Trophoblast cell (in vitro differentiated cells and primary cell): ENCODE measurements around the gene COLEC11.

Experiments used
- DNase-seq, 2 donors: peaks; one replicate each; pipeline ENCODE4 v3.0.0-alpha.2; 2016
- H2AFZ ChIP-seq: 2 replicates; pipeline ENCODE4 v1.6.1; 2013; ENCODE audit warnings: low read length, moderate library complexity, mild to moderate bottlenecking; ENCODE audit not compliant: insufficient read depth, poor library complexity
- H2AK5ac ChIP-seq: 2 replicates; pipeline ENCODE4 v1.6.1; 2013; ENCODE audit warnings: mild to moderate bottlenecking, low read length
- H2BK120ac ChIP-seq: 2 replicates; pipeline ENCODE4 v1.6.1; 2013; ENCODE audit warnings: low read length, mild to moderate bottlenecking, moderate library complexity; ENCODE audit not compliant: insufficient read depth, poor library complexity
- H2BK12ac ChIP-seq: 2 replicates; pipeline ENCODE4 v1.6.1; 2013; ENCODE audit warnings: mild to moderate bottlenecking, low read length, moderate library complexity
- H2BK5ac ChIP-seq: 2 replicates; pipeline ENCODE4 v1.6.1; 2013; ENCODE audit warnings: low read length, low read depth, moderate library complexity, mild to moderate bottlenecking; ENCODE audit not compliant: poor library complexity
- H3K14ac ChIP-seq: 2 replicates; pipeline ENCODE4 v1.6.1; 2013; ENCODE audit warnings: mild to moderate bottlenecking, low read length
- H3K18ac ChIP-seq: 2 replicates; pipeline ENCODE4 v1.6.1; 2013; ENCODE audit warnings: mild to moderate bottlenecking, low read length
- H3K23ac ChIP-seq: 2 replicates; pipeline ENCODE4 v1.6.1; 2013; ENCODE audit warnings: low read length
- H3K27ac ChIP-seq: 2 replicates; pipeline ENCODE4 v1.5.1; 2013; ENCODE audit warnings: low read depth, mild to moderate bottlenecking, inconsistent platforms, low read length, moderate library complexity
- H3K27me3 ChIP-seq: 2 replicates; pipeline ENCODE4 v1.6.1; 2013; ENCODE audit warnings: inconsistent platforms, mild to moderate bottlenecking, low read length, moderate library complexity; ENCODE audit not compliant: insufficient read depth
- H3K36me3 ChIP-seq, 2 experiments: 1 replicate in 1 of 2; 2 replicates in 1 of 2; pipeline ENCODE4 v1.6.1; 2013; ENCODE audit warnings: low read length in 2 of 2, mild to moderate bottlenecking in 2 of 2, moderate library complexity in 1 of 2; ENCODE audit not compliant: insufficient read depth in 2 of 2, control insufficient read depth in 1 of 2
- H3K4ac ChIP-seq: 2 replicates; pipeline ENCODE4 v1.6.1; 2013; ENCODE audit warnings: low read depth, mild to moderate bottlenecking, low read length, moderate library complexity
- H3K4me1 ChIP-seq, 2 experiments: 1 replicate in 1 of 2; 2 replicates in 1 of 2; pipeline ENCODE4 v1.6.1; 2013; ENCODE audit warnings: low read length in 2 of 2, mild to moderate bottlenecking in 2 of 2, moderate library complexity in 1 of 2; ENCODE audit not compliant: insufficient read depth in 2 of 2, control insufficient read depth in 1 of 2
- H3K4me2 ChIP-seq: 2 replicates; pipeline ENCODE4 v1.6.1; 2013; ENCODE audit warnings: inconsistent platforms, mild to moderate bottlenecking, low read length, moderate library complexity
- H3K4me3 ChIP-seq: 2 replicates; pipeline ENCODE4 v1.5.1; 2013; ENCODE audit warnings: mild to moderate bottlenecking, low read depth, low read length, inconsistent platforms
- H3K79me1 ChIP-seq: one replicate; pipeline ENCODE4 v1.6.1; 2013; ENCODE audit warnings: low read length
- H3K79me2 ChIP-seq: 2 replicates; pipeline ENCODE4 v1.6.1; 2013; ENCODE audit warnings: low read length, mild to moderate bottlenecking; ENCODE audit not compliant: control insufficient read depth, insufficient read depth, poor library complexity
- H3K9ac ChIP-seq: 2 replicates; pipeline ENCODE4 v1.6.1; 2013; ENCODE audit warnings: mild to moderate bottlenecking, low read length
- H3K9me3 ChIP-seq: 2 replicates; pipeline ENCODE4 v1.6.1; 2013; ENCODE audit warnings: low read depth, mild to moderate bottlenecking, control low read depth, inconsistent platforms, low read length; ENCODE audit not compliant: insufficient read depth
- H4K12ac ChIP-seq: 2 replicates; pipeline ENCODE4 v1.6.1; 2013; ENCODE audit warnings: low read depth, mild to moderate bottlenecking, low read length, moderate library complexity
- H4K8ac ChIP-seq: 2 replicates; pipeline ENCODE4 v1.6.1; 2013; ENCODE audit warnings: low read depth, mild to moderate bottlenecking, low read length, moderate library complexity
- H4K91ac ChIP-seq: one replicate; pipeline ENCODE4 v1.6.1; 2013; ENCODE audit warnings: low read depth, mild to moderate bottlenecking, low read length, moderate library complexity
- WGBS: extraction: QIAGEN DNeasy Blood & Tissue Kit; methylation state at CpG from one replicate; pipeline ENCODE4 v1.1.7; 2013; ENCODE audit warnings: missing lambda C conversion rate; ENCODE audit not compliant: insufficient read length, insufficient coverage; ENCODE audit errors: extremely low coverage; 5-methylcytosine and 5-hydroxymethylcytosine counted together

The COLEC11 gene

DNA sequence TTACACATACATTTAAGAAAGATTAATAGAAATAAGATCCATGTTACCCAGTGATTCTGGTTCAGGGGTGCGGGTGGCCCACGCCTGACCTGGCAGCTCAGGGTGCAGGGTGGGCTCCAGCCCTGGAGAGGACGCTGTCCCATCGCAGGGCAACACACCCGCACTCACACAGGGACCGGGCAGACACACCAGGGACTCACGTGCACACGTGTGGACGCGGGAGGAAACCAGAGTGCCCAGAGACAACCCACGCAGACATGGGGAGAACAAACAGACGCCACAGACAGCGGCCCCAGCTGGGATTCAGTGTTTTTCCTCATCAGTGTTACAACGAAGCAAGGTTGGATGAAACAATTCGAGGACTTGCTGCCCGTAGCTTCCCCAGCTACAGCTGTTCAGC lies 54.7 kb downstream of the COLEC11 start:
- peak overlapping the region; percentile 23 for H3K4me3 ChIP-seq
- H3K18ac ChIP-seq = no peak overlapping the region
- no peak overlapping the region for H3K4me2 ChIP-seq
- no peaks in the 10 kb centered on the region for H3K36me3 ChIP-seq
- no peak overlapping the region for H4K8ac ChIP-seq
- WGBS = no CpG with 5 or more reads among the region's 16 CpGs
- H4K12ac ChIP-seq = no peak overlapping the region
- H3K4ac ChIP-seq = no peak overlapping the region
- no peak for DNase-seq
- H3K4me1 ChIP-seq = no peaks in the 10 kb centered on the region
- H3K27me3 ChIP-seq = peaks cover 2% of the 10 kb centered on the region
- H3K79me1 ChIP-seq = no peaks in the 10 kb centered on the region
- H3K27ac ChIP-seq = no peak overlapping the region
- H2AFZ ChIP-seq = no peak overlapping the region
- no peak overlapping the region for H2BK12ac ChIP-seq
- H3K23ac ChIP-seq = no peak overlapping the region
- H4K91ac ChIP-seq = no peak overlapping the region
- H2BK5ac ChIP-seq = no peak overlapping the region
- H2AK5ac ChIP-seq = no peak overlapping the region
- H3K14ac ChIP-seq = no peak overlapping the region
- no peak overlapping the region for H2BK120ac ChIP-seq
- no peak overlapping the region for H3K9ac ChIP-seq
- no peaks in the 10 kb centered on the region for H3K79me2 ChIP-seq
- peaks cover 1% of the 10 kb centered on the region for H3K9me3 ChIP-seq

DNA sequence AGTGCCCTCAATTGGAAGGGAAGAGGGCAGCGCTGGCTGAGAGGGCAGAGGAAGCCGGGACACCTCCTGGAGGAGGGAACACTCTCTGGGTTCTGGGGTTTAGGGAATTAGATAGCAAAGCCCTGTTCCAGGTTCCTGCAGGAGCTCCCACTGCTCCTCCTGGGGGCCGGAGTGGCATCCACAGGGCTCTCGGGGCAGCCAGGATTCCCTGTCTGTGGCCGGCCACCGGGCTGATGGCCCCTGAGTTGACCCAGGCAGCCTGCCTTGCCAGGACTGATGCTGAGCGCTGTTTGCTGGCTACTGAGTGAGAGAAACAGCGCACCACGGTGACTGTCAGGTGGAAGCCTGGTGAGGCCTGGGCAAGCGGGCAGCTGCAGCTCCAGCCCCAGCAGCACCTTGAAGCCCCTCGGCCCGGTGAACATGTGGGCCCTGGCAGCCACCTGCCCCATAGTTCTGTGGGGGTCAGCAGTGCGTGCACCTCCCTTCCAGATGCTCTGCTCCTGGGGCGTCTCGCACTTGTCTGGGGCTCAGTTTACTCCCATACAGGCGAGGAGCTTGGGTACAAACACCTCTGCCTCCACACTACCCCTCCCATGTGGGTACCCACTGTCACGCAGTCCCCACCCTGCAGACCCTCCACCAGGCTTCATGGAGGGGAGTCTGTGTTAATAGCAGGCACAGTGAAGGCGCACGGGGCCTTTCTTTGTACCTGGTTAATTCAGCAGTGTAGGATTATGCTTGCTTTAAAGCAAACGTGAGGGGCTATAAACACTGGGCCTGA lies 55.4 kb downstream of the COLEC11 start:
- no peak overlapping the region for H2BK5ac ChIP-seq
- no peaks in the 10 kb centered on the region for H3K79me2 ChIP-seq
- H3K27ac ChIP-seq = no peak overlapping the region
- H3K79me1 ChIP-seq = no peaks in the 10 kb centered on the region
- WGBS = no CpG with 5 or more reads among the region's 20 CpGs
- no peak overlapping the region for H3K23ac ChIP-seq
- no peak overlapping the region for H2BK12ac ChIP-seq
- no peak overlapping the region for H3K4ac ChIP-seq
- H3K14ac ChIP-seq = no peak overlapping the region
- no peak overlapping the region for H4K8ac ChIP-seq
- no peak overlapping the region for H2AK5ac ChIP-seq
- no peak overlapping the region for H2AFZ ChIP-seq
- no peak for DNase-seq
- no peak overlapping the region for H3K18ac ChIP-seq
- H3K4me3 ChIP-seq = no peak overlapping the region
- no peak overlapping the region for H3K4me2 ChIP-seq
- H3K27me3 ChIP-seq = peaks cover 2% of the 10 kb centered on the region
- H4K12ac ChIP-seq = no peak overlapping the region
- H4K91ac ChIP-seq = no peak overlapping the region
- H3K9ac ChIP-seq = no peak overlapping the region
- no peaks in the 10 kb centered on the region for H3K4me1 ChIP-seq
- no peak overlapping the region for H2BK120ac ChIP-seq
- peaks cover 4% of the 10 kb centered on the region for H3K9me3 ChIP-seq
- no peaks in the 10 kb centered on the region for H3K36me3 ChIP-seq

DNA sequence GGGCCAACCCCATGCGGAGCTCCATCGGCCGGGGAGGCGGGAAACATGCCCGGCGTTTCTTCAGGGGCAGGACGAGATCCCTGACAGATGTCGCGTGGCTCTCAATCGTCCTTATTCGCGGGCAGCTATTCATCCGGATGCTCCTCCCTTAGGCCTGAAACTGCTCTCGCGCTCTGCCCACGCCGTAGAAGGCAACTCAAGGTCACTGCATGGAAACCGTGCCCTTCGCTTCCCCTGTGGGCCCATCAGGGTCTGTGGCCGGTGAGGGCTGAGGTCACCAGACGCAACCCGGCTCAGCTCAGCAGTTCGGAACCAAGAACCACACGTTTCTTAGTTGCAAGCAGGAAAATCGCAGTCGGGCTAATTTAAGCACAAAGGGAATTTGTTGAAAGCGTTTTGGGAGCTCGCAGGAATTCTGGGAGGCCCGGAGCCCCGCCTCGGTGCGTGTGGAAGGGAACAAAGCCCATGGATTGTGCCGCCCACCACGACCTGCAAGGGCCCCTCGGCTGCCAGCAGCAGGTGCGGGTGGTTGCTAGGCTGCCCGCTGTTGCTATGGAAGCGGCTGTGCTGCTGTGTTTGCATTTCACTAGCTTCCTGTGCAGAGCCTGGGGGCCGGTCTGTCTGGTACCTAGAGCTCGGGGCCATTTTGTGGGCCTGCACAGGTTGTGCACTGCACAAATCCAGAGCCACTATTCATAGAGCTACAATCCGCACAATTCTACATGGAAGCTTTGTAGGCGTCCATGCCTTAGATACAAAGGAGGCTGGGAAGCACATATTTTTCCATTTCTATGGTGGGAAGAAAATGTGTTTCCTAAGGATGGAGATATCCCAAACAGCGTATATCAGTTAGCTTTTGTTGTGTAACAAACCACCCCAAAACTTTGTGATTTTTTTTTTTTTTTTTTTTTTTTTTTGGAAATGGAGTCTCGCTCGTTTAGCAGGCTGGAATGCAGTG lies 57.1 kb downstream of the COLEC11 start:
- Histone ChIP-seq H2BK120ac (no peak overlapping the region), H3K27ac (no peak overlapping the region), H3K14ac (no peak overlapping the region), H2BK12ac (no peak overlapping the region), H3K36me3 (no peaks in the 10 kb centered on the region), H3K4ac (no peak overlapping the region), H3K79me1 (no peaks in the 10 kb centered on the region), H3K9me3 (peaks cover 4% of the 10 kb centered on the region), H3K4me1 (no peaks in the 10 kb centered on the region), H2AFZ (no peak overlapping the region), H3K9ac (no peak overlapping the region), H4K8ac (no peak overlapping the region), H3K4me2 (peak overlapping the region; percentile 34), H3K18ac (no peak overlapping the region), H4K12ac (no peak overlapping the region), H3K4me3 (no peak overlapping the region), H4K91ac (no peak overlapping the region), H3K79me2 (no peaks in the 10 kb centered on the region), H2AK5ac (no peak overlapping the region), H2BK5ac (no peak overlapping the region), H3K27me3 (peaks cover 2% of the 10 kb centered on the region), H3K23ac (no peak overlapping the region)
- WGBS = no CpG with 5 or more reads among the region's 45 CpGs
- peak in 1 of 2 donors; percentile 8 for DNase-seq

DNA sequence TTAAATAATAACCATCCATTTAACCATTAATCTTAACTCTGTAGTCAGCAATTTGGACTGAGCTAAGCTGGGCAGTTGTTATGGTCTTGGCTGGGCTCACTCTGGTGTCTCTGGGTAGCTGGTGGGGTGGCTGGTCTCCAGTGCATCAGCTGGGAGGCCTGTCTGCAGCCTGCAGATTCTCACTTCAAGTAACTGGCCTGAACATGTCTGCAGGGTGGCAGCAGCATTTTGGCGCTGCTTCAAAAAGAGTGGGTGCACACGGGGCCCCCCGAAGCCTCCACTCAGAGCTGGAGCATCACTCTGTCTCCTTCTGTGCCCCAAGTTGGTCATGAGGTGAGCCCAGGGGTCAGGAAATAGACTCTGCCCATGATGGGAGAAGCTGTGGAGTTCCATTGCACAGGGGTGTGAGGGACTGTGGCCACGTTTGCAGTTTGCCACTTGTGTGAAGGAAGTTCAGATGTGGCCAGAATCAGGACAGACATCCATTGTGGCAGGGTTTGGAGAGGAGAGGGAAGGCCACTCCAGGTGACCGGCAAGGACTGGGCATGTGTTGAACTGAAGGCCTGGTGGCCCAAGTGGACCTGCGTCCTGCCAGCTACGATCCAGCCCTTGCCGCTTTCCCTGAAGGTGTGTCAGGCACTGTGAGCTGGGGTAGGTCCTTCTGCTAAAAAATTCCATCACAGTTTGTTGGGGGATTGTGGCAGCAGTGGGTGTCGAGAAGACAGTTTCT lies 58.1 kb downstream of the COLEC11 start:
- no peaks in the 10 kb centered on the region for H3K79me2 ChIP-seq
- no peak overlapping the region for H2AFZ ChIP-seq
- H3K18ac ChIP-seq = no peak overlapping the region
- H4K8ac ChIP-seq = no peak overlapping the region
- H3K9me3 ChIP-seq = peaks cover 4% of the 10 kb centered on the region
- H4K91ac ChIP-seq = no peak overlapping the region
- H2BK12ac ChIP-seq = no peak overlapping the region
- H3K4ac ChIP-seq = no peak overlapping the region
- H3K27me3 ChIP-seq = peaks cover 2% of the 10 kb centered on the region
- H3K9ac ChIP-seq = no peak overlapping the region
- H3K79me1 ChIP-seq = no peaks in the 10 kb centered on the region
- no peak overlapping the region for H2BK120ac ChIP-seq
- H3K14ac ChIP-seq = no peak overlapping the region
- no peak overlapping the region for H3K23ac ChIP-seq
- WGBS = no CpG with 5 or more reads among the region's 9 CpGs
- H3K36me3 ChIP-seq = no peaks in the 10 kb centered on the region
- no peak for DNase-seq
- H4K12ac ChIP-seq = no peak overlapping the region
- no peak overlapping the region for H3K4me2 ChIP-seq
- H3K4me1 ChIP-seq = no peaks in the 10 kb centered on the region
- H3K4me3 ChIP-seq = no peak overlapping the region
- H3K27ac ChIP-seq = no peak overlapping the region
- H2BK5ac ChIP-seq = no peak overlapping the region
- H2AK5ac ChIP-seq = no peak overlapping the region
